RPMI8226 (cell line): ENCODE measurements around the gene NARF.
"Not testable (repeated sequence)": the region's sequence is repeated elsewhere in the genome, so short reads cannot be mapped to it uniquely, and the experiment has no call there.

Experiments used
- DNase-seq: peaks from one replicate; pipeline ENCODE4 v3.0.0-alpha.2; 2015

NARF gene

DNA sequence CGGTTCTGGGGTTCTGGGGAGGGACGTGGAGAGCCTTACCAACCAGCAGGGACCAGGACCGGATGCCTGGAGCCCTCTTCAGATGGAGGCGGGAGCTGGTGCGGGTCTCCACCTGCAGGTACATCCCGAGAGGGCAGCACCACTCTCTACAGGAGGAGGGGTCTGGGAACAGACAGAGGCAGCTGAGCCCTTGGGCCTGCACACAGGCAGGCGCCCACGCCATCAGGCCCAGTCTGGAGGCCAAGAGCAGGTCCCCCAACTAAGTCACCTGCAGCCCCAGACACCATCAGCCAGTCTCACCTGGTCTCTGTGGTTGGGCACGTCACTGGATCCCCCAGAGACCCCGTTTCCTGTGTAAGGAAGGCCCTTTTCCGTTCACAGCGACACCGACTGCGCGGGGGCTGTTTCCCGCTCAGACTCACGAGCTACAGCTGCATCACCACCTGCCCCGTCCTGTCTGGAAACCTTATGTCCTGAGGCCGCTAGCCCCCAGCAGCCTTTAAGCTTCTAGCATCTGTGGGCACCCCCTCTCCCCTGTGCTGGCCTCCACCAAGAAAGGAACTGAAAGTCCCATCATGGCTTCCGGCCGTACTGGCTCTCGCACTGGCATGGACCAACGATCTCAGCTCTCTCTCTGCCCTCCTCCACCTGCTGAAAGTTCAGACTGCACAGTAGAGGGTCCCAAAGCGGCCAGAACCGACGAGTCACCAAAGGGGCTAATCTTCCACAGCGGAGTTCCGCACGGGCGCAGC lies 9.2 kb upstream of the NARF start:
- DNase-seq = peak; percentile 89

DNA sequence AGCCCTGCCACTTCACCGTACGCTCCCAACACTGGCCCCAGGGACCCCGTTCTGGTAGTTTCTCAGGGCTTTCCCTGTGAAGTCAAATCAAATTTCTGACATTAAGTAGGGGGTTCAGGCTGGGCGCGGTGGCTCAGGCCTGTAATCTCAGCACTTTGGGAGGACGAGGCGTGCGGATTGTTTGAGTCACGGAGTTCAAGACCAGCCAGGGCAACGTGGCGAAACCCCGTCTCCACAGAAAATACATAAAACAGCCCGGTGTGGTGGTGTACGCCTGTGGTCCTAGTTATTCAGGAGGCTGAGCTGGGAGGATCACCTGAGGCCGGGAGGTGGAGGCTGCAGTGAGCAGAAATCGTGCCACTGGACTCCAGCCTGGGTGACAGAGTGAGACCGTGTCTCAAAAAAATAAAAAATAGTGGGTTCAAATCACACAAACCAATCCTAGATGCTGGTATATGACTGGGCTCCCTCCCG lies 8.6 kb upstream of the NARF start:
- DNase-seq = peak; percentile 50

DNA sequence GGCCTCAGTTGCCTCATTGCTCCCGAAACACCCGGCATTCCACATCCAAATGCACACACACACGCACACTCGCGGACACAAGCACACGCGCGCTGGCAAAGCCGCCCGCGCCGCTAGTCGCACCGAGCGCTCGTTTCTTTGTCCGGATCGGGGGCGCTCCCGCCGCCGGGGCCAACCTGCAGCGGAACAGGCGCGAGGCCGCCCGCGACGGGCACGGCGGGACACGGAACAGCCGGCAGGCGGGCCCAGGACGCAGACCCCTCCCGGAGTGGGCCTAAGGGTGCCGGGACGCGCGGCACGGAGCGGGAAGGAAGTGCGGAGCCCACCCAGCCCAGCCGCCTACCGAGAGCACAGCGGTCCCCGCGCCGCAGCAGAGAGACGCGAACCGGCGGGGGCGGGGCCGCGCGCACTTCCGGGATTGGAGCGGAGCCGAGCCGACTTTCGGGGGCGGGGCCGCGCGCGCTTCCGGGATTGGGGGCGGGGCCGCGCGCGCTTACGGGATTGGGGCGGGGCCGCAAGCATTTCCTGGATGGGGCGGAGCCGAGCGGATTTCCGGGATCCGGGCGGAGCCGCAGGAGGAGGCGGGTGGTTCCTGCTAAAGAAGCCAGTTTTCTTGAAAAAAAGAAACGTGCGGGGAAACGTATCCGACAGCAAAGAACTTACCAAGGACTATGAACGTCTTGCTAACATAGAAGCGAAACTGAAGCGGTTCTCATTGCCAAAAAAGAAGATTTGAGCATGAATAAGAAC lies 8.0 kb upstream of the NARF start, which contains the start of gene CYBC1:
Gene CYBC1, minus strand, starts transcription at position 396 of the 750 bp plus-strand sequence. CDS start 1,498 bp downstream, outside the sequence.
- DNase-seq = peak; percentile 95

DNA sequence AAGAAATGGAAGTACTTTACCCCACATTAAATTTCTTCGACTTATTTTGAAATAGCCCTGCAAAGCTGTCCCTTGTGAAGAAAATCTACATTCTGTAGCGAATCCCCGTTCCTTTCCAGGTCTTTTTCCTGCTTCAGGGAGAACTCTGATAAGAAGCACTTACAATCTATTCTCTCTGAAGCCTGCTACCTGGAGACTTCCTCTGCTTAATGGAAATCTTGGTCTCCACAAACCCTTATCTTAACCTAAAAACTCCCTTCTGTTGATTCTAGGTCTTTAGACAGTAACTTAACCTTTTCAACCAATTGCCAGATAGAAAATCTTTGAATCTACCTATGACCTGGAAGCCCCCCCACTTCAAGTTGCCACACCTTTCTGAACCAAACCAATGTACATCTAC lies 6.4 kb upstream of the NARF start:
- no peak for DNase-seq

DNA sequence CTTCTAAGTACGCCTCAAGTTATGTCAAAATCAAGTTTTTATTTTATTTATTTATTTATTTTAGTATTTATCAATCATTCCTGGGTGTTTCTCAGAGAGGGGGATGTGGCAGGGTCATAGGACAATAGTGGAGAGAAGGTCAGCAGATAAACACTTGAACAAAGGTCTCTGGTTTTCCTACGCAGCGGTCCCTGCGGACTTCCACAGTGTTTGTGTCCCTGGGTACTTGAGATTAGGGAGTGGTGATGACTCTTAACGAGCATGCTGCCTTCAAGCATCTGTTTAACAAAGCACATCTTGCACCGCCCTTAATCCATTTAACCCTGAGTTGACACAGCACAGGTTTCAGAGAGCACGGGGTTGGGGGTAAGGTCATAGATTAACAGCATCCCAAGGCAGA lies 5.4 kb upstream of the NARF start:
- not testable (repeated sequence) for DNase-seq

DNA sequence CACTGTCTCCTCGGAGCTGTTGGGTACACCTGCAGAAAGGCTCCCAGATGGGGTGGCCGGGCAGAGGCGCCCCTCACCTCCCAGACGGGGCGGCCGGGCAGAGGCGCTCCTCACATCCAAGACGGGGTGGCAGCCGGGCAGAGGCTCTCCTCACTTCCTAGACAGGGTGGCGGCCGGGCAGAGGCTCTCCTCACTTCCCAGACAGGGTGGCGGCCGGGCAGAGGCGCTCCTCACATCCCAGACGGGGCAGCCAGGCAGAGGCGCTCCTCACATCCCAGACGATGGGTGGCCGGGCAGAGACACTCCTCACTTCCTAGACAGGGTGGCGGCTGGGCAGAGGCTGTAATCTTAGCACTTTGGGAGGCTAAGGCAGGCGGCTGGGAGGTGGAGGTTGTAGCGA lies 4.8 kb upstream of the NARF start:
- not testable (repeated sequence) for DNase-seq

DNA sequence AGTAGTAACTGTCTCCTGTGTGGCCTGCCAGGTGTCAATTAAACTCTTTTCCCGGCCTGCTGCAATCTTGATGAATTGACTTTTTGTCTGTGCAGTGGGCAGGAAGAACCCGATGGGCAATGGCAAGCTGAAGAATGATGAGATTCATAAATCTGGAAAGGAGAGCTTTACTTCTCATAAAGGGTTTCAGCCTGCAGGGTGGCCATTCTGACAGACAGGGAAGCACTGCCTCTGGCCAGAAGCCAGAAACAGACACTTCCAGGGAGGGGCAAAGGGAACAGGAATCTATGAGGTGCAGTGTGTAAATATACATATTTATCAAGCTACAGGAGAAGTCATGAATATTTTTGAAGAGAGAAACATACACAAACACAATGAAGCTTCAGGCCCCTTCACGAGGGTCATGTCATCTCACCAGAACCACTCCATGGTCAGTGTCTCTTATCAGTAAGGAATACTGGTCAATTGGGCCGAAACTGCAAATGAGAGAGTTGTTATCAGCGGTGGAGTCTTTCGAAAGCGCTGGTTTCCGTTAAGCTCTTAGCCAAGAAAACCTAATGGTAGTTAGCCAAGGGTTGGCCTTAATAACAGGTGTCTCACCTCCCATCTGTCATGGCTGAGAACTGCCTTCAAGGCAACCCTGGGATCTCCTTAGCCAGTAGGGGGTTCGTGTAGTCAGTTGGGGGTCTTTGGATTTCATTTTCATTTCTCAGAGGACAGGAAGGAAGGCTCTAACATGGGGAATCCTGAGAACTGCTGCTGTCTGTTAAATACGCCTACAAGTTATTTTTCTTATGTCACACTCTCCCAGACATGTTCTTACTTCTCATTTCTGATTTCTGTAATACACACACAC lies 1.2 kb upstream of the NARF start:
- DNase-seq = peak; percentile 46

DNA sequence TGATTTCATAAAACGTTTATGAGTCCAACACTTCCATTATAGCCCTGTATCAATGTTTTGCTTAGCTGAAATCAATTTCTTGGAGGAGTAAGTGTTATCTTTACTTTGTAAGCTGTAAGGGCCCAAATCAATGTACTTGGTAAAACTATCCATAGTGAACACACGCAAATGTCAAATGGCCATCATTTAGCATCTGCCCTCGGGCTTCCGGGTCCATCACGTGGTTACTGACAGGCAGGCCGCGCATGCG lies 687 bp upstream of the NARF start:
- DNase-seq = no peak

DNA sequence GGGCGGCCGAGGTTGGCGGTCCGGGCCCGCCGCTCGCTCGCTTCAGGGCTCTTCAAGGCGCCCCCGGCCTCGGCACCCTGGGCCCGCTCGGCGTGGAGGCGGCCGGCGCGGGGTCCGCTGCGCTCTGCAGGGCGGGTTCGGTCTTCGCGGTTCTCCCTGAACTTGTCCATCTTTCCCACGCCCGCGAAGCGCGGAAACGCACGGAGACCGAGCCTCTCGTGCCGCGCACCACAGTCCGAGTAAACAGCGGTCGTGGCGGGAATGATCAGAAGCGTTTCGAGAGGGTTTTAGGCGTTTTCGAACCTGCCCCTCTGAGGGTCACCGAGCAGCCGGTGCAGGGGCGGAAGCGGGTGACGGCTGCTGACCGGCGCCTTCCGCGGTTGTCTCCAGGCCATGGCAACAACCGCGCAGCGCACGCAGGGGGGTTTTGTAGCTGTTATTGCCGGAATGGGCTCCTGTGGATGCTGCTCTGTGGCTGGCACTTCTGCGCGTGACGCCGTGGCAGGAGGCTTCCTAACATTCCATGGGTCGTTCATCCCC lies 414 bp downstream of the NARF start:
- DNase-seq = peak; percentile 42

DNA sequence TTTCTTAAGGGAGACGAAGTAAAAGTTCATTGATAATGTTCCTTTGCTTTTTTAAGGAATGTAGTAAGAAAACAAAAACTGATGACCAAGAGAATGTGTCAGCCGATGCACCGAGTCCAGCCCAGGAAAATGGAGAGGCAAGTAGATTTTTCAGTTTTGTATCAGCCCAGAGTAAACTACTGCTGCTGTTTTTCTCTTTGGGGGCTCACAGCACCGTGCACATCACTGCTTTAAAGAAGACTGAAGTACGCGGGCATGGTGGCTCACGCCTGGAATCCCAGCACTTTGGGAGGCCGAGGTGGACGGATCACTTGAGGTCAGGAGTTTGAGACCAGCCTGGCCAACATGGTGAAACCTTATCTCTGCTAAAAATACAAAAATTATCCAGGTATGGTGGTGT lies 1.4 kb downstream of the NARF start:
- not testable (repeated sequence) for DNase-seq

DNA sequence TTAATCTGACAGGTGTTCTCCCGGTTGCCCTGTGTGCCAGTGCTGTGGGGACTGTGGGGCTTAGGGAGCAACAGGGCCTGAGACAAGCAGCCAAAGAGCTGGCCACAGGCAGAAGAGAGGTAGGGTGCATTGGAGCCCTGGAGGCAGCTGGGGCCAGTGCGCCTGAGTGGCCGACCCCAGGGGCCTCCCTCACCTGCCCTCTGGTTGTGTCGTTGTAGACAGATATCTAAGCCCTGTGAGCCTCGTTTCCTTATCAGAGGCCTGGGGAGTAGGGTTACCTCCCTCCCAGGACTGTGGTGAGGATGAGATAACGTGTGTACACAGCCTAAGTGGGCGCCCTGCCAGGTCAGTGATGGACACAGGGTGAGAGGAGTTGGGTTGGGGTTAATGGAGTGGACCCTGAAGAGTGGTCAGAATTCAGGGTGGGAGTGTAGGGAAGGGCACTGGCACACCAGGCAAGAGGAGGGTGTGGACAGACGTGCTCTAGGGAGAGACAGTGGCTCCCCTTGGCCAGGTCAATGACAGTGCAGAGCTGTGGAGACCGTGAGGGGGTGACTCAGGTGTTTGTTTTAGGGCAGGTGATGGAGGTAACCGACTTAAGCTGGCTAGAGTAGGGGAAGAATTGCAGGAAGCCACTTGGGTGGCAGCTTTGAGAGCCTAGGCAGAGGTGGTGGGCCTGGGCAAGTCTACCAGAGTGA lies 3.4 kb downstream of the NARF start:
- DNase-seq = no peak

DNA sequence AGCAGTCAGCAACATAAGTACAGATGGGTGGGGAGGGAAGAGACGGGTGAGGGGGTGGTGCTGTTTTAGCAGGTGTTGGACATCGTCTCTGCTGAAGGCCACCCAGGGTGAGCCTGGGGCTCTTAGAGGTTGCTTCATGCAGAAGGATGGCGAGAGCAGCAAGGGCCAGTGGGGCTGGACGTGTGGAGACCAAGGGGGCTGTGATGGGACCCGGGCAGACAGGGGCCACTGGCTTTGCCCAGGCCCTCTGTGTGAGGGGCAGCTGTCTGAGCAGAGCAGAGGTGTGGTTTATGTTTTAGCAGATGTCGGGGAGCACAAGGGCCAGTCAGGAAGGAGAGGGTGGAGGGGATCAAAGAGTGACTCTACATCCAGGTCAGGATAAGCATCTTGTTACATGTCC lies 4.8 kb downstream of the NARF start:
- DNase-seq = no peak

DNA sequence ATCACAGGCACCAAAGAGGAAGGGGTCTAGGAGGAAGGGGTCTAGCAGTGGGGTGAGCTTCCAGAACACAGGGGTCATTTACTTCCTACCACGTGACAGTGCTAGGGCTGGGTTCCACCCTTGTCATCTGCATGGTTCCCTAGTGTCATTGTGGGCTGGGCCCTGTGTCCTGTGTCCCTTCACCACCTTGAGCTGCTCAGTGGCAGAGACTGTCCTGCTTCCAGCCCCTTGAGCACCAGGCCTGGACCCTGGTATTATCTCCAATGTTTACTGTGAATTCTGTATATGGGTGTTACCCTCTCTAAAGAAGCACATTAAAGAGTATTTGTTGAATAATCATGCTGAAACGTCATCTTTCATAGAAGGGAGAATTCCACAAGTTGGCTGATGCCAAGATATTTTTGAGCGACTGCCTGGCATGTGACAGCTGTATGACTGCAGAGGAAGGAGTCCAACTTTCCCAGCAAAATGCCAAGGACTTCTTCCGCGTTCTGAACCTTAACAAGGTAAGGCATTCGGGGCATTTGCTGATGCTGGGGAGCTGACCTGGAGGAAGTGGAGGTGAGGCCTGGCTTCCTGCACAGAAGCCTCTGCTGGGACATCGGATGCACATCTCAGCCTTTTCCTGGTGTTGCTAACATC lies 5.5 kb downstream of the NARF start:
- DNase-seq = no peak

DNA sequence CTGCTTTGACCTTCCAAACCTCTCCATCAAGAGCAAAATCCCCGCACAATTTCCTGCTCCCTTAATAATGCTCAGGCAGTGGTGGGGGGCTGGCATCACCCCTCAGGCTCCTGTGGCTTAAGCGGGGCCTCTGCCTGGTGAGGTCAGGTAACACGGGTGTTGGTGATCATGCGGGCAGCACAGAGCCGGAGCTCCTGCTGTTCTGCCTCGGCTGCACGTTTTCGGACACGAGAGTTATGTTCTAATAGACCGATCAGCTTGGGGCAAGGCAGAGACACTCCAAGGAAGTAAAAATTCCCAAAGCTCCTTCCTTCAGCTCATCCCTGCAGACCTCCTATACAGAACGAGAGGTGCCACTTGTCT lies 6.0 kb downstream of the NARF start:
- no peak for DNase-seq

DNA sequence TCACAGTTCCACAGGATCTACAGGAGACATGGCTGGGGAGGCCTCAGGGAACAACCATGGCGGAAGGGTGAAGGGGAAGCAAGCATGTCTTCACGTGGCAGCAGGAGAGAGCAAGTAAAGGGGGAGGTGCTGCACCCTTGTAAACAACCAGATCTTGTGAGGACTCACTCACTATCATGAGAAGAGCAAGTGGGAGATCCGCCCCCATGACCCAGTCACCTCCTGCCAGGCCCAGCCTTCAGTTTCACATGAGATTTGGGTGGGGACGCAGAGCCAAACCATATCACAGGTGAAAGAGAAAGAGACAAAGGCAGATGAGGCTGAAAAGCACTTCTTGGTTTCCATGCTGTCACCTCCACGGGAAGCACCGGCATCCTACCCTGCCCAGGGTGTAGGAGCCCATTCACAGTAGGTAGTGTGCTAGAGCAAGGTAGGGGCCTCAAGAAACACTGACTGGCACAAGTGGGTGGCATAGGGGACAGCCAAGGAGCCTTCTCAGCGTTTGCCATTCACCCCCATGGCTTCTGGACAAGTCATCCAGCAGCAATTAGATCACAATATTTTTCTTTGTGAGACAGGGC lies 6.6 kb downstream of the NARF start:
- DNase-seq = no peak

DNA sequence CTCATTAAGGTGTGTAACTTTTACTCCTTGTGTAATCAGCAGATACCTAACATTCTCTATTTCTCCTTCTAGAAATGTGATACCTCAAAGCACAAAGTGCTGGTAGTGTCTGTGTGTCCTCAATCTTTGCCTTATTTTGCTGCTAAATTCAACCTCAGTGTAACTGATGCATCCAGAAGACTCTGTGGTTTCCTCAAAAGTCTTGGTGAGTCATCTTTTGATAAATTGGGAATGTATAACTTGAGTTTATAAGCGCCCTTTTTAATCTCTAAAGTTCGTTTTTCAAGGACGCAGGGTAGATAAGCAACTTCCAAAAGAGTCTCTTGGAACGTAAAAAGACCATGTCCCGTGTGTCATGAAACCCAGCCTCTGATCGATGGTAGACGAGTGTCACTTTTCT lies 10.2 kb downstream of the NARF start:
- DNase-seq = no peak

DNA sequence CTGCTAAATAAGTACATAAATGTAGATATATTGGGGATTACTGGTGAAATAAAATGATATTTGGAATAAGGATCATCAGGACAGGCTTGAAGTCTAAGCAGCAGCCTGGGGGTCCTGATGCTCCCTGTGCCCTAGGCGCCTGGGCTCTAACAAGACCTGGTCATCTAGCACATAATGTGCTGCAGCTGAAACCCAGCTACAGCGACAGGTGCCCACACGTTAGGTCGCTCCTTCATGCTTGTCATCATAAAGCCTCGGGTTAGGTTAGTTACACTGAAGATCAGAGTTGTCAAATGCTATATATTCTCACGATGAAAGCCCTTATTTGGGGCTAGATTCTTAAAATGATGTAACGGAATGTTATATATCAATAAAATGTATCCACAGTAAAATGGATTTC lies 11.5 kb downstream of the NARF start:
- DNase-seq = no peak

DNA sequence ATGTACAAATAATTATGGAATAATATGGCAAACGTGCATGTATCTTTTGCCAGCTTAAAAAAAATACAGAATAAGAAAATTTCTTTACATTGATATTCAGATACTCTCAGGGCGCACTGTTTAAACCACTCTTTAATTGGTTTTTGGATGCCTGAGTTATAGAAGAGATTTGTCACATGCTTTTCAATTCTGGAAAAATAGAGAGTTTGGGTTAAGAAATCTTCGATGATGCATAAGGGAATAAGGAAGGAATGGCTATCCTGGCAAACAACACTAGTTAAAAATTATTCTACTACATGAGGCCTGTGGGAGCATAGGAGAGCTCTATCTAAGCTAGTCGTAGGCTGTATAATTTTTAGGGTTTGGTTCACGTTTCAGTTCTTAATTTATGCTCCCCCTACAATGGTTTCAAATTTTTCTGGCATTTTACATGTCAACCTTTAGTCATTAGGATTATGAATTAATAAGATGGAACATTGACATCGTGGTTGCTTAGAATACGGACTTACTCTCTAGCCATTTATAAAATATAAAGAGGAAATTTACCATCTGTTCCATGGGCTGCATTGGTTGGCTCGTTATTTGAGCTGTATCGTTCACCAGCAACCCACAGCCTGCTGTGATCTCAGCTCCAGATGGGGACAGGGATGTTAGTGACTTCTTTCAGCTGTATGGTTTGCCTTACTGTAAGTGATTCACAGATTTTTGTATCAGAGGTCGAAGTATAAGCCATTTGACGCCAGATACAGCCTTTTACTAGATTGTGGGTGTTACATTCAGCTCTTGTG lies 15.9 kb downstream of the NARF start:
- no peak for DNase-seq

DNA sequence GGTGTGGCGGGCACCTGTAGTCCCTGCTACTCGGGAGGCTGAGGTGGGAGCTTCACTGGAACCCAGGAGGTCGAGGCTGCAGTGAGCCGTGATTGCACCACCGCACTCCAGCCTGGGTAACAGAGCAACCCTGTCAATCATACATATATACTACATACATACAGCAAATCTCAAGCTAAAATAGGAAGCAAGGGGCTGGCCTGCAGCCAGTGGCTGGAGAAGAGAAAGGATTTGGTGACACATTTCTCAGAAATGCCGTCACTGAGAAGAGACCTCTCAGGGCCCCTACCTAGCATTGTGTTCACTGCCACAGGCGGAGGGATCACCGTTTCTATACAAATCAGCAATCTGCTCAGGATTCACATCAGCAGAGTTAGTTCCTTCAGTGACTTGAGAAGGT lies 16.9 kb downstream of the NARF start:
- no peak for DNase-seq

DNA sequence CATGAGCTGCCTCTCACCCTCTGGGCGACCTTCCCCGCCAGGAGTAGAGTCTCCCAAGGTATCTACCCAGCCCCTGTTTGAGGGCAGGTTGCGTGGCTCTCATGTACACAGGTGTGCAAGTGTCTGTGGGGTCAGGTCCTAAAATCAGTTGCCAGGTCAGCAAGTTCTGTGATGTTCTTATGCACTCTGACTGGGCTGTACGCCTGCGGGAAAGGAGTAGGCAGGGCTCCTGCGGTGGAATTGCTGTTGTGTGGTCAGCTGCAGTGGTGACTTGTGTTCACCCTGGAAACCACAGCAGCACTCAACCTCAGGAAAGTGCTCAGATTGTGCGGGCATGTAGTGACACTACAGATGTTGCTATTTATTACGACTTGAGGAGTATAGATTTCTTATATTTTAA lies 19.4 kb downstream of the NARF start:
- no peak for DNase-seq

DNA sequence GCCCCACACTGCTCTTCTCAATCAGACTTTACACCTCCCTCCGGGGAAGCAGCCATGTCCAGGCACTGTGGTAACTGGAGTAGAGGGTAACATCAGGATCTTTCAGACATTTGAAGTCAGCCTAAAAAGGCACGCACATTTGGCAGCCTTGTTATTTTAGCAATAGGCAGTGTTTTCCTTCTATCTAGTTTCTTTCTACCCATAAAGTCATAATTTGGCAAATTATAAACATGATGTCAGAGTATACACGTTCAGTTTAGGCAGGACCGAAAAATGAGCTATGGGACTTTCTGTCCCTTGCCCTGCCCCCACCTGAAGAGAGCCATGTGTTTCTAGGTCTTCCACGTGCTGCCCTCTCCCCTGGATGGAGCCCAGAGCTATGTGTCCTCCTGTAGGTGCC lies 21.1 kb downstream of the NARF start:
- no peak for DNase-seq
